ENCODE results near the gene OR10D3.
A peak's percentile ranks its signal among the peaks of the same experiment; 100 is the strongest.
"Not testable (repeated sequence)": the region's sequence is repeated elsewhere in the genome, so short reads cannot be mapped to it uniquely, and the experiment has no call there.

OR10D3 gene

GRCh38 chr11:124159481-124159880 lies 23.7 kb upstream of the OR10D3 start:
- no peaks in the 10 kb centered on the region for H3K79me2 ChIP-seq (ENCODE audit: control insufficient read depth, insufficient read depth, low read length)
- H3K36me3 ChIP-seq (ENCODE audit: control insufficient read depth, insufficient read depth, low read length) = no peaks in the 10 kb centered on the region
- H3K4me3 ChIP-seq (ENCODE audit: low read length) = no peak overlapping the region
- no peak overlapping the region for H2BK15ac ChIP-seq (replicated peaks; ENCODE audit: low read depth)
- no peak overlapping the region for H3K27ac ChIP-seq (ENCODE audit: low read depth, low read length)
- H3K18ac ChIP-seq (ENCODE audit: low read length) = no peak overlapping the region
- no peak overlapping the region for H2BK5ac ChIP-seq (ENCODE audit: low read length)
- no peak overlapping the region for H3K4me2 ChIP-seq (ENCODE audit: low read length)
- H3K56ac ChIP-seq (ENCODE audit: low read length) = no peak overlapping the region
- no peaks in the 10 kb centered on the region for H3K27me3 ChIP-seq (ENCODE audit: insufficient read depth, low read length, poor library complexity)
- H3K79me1 ChIP-seq (ENCODE audit: low read length) = no peaks in the 10 kb centered on the region
- H3K4me1 ChIP-seq (ENCODE audit: control insufficient read depth, low read depth, low read length) = no peaks in the 10 kb centered on the region
- H4K5ac ChIP-seq (ENCODE audit: low read length) = no peak overlapping the region
- no peak overlapping the region for H3K23ac ChIP-seq (ENCODE audit: low read length)
- H3K4ac ChIP-seq (ENCODE audit: low read depth, low read length) = no peak overlapping the region
- no peak for DNase-seq
- H2AK5ac ChIP-seq (ENCODE audit: low read length) = no peak overlapping the region
- no peak overlapping the region for H3K9ac ChIP-seq (ENCODE audit: low read length)
- no peak overlapping the region for H4K8ac ChIP-seq (ENCODE audit: low read depth, low read length)
- H2BK120ac ChIP-seq (ENCODE audit: low read depth, low read length) = no peak overlapping the region

GRCh38 chr11:124160986-124161385 lies 22.2 kb upstream of the OR10D3 start:
- Histone ChIP-seq H3K79me2 (ENCODE audit: control insufficient read depth, insufficient read depth, low read length) (no peaks in the 10 kb centered on the region), H2BK120ac (ENCODE audit: low read depth, low read length) (no peak overlapping the region), H3K18ac (ENCODE audit: low read length) (no peak overlapping the region), H3K23ac (ENCODE audit: low read length) (no peak overlapping the region), H3K56ac (ENCODE audit: low read length) (no peak overlapping the region), H3K4me2 (ENCODE audit: low read length) (no peak overlapping the region), H4K5ac (ENCODE audit: low read length) (no peak overlapping the region), H2AK5ac (ENCODE audit: low read length) (no peak overlapping the region), H2BK15ac (replicated peaks; ENCODE audit: low read depth) (no peak overlapping the region), H3K4me1 (ENCODE audit: control insufficient read depth, low read depth, low read length) (no peaks in the 10 kb centered on the region), H3K4me3 (ENCODE audit: low read length) (no peak overlapping the region), H3K36me3 (ENCODE audit: control insufficient read depth, insufficient read depth, low read length) (no peaks in the 10 kb centered on the region), H2BK5ac (ENCODE audit: low read length) (no peak overlapping the region), H3K79me1 (ENCODE audit: low read length) (no peaks in the 10 kb centered on the region), H3K9ac (ENCODE audit: low read length) (no peak overlapping the region), H4K8ac (ENCODE audit: low read depth, low read length) (no peak overlapping the region), H3K27me3 (ENCODE audit: insufficient read depth, low read length, poor library complexity) (no peaks in the 10 kb centered on the region), H3K4ac (ENCODE audit: low read depth, low read length) (no peak overlapping the region), H3K27ac (ENCODE audit: low read depth, low read length) (no peak overlapping the region)
- WGBS (ENCODE audit: extremely low coverage, insufficient coverage, low lambda C conversion rate) = no CpG with 5 or more reads among the region's 5 CpGs
- DNase-seq = no peak

DNA sequence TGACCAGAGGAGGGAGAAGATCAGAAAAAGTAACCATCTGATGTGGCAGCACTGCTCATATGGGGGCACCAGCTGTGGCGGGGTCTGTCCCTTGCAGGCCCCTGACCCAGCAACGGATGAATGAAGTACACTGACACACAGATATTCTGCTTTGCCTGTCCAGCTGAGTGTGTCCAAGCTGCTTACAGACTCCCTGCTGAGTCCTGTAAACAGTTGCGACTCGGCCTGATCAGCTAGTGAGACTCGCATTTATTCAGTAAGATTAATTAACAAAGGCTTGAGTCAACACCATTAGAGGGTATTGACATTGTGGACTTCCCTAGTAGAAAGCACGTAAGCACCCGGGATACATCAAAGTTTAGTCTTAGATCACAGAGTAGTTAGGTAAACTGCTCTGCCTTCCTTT lies 15.3 kb upstream of the OR10D3 start:
- Histone ChIP-seq H3K4me2 (ENCODE audit: low read length) (no peak overlapping the region), H3K27ac (ENCODE audit: low read depth, low read length) (no peak overlapping the region), H3K4me1 (ENCODE audit: control insufficient read depth, low read depth, low read length) (no peaks in the 10 kb centered on the region), H3K18ac (ENCODE audit: low read length) (no peak overlapping the region), H2AK5ac (ENCODE audit: low read length) (no peak overlapping the region), H3K23ac (ENCODE audit: low read length) (no peak overlapping the region), H3K9ac (ENCODE audit: low read length) (no peak overlapping the region), H2BK120ac (ENCODE audit: low read depth, low read length) (no peak overlapping the region), H3K27me3 (ENCODE audit: insufficient read depth, low read length, poor library complexity) (no peaks in the 10 kb centered on the region), H3K4ac (ENCODE audit: low read depth, low read length) (no peak overlapping the region), H2BK5ac (ENCODE audit: low read length) (no peak overlapping the region), H3K79me1 (ENCODE audit: low read length) (no peaks in the 10 kb centered on the region), H3K36me3 (ENCODE audit: control insufficient read depth, insufficient read depth, low read length) (no peaks in the 10 kb centered on the region), H2BK15ac (replicated peaks; ENCODE audit: low read depth) (no peak overlapping the region), H4K8ac (ENCODE audit: low read depth, low read length) (no peak overlapping the region), H3K56ac (ENCODE audit: low read length) (no peak overlapping the region), H4K5ac (ENCODE audit: low read length) (no peak overlapping the region), H3K79me2 (ENCODE audit: control insufficient read depth, insufficient read depth, low read length) (no peaks in the 10 kb centered on the region), H3K4me3 (ENCODE audit: low read length) (no peak overlapping the region)
- WGBS (ENCODE audit: extremely low coverage, insufficient coverage, low lambda C conversion rate) = no CpG with 5 or more reads among the region's 7 CpGs
- DNase-seq = no peak

GRCh38 chr11:124168796-124169195 lies 14.3 kb upstream of the OR10D3 start:
- Histone ChIP-seq H2BK15ac (replicated peaks; ENCODE audit: low read depth) (no peak overlapping the region), H3K18ac (ENCODE audit: low read length) (no peak overlapping the region), H3K4me3 (ENCODE audit: low read length) (no peak overlapping the region), H3K23ac (ENCODE audit: low read length) (no peak overlapping the region), H3K36me3 (ENCODE audit: control insufficient read depth, insufficient read depth, low read length) (no peaks in the 10 kb centered on the region), H3K9ac (ENCODE audit: low read length) (no peak overlapping the region), H3K4me2 (ENCODE audit: low read length) (no peak overlapping the region), H4K5ac (ENCODE audit: low read length) (no peak overlapping the region), H2BK120ac (ENCODE audit: low read depth, low read length) (peak overlapping the region; percentile 21), H4K8ac (ENCODE audit: low read depth, low read length) (peak overlapping the region; percentile 28), H2AK5ac (ENCODE audit: low read length) (no peak overlapping the region), H3K79me2 (ENCODE audit: control insufficient read depth, insufficient read depth, low read length) (no peaks in the 10 kb centered on the region), H2BK5ac (ENCODE audit: low read length) (no peak overlapping the region), H3K4me1 (ENCODE audit: control insufficient read depth, low read depth, low read length) (no peaks in the 10 kb centered on the region), H3K27ac (ENCODE audit: low read depth, low read length) (no peak overlapping the region), H3K79me1 (ENCODE audit: low read length) (no peaks in the 10 kb centered on the region), H3K4ac (ENCODE audit: low read depth, low read length) (no peak overlapping the region), H3K56ac (ENCODE audit: low read length) (no peak overlapping the region), H3K27me3 (ENCODE audit: insufficient read depth, low read length, poor library complexity) (no peaks in the 10 kb centered on the region)
- DNase-seq = no peak

- not testable (repeated sequence) for H2BK5ac ChIP-seq (ENCODE audit: low read length); H3K79me2 ChIP-seq (ENCODE audit: control insufficient read depth, insufficient read depth, low read length); H3K4me1 ChIP-seq (ENCODE audit: control insufficient read depth, low read depth, low read length); H3K79me1 ChIP-seq (ENCODE audit: low read length); H2BK15ac ChIP-seq (replicated peaks; ENCODE audit: low read depth); H3K4ac ChIP-seq (ENCODE audit: low read depth, low read length); DNase-seq; H4K8ac ChIP-seq (ENCODE audit: low read depth, low read length); H3K9ac ChIP-seq (ENCODE audit: low read length); H3K27me3 ChIP-seq (ENCODE audit: insufficient read depth, low read length, poor library complexity); H3K18ac ChIP-seq (ENCODE audit: low read length); H2AK5ac ChIP-seq (ENCODE audit: low read length); H3K4me3 ChIP-seq (ENCODE audit: low read length); H3K36me3 ChIP-seq (ENCODE audit: control insufficient read depth, insufficient read depth, low read length); H3K27ac ChIP-seq (ENCODE audit: low read depth, low read length); H2BK120ac ChIP-seq (ENCODE audit: low read depth, low read length); H3K23ac ChIP-seq (ENCODE audit: low read length); H3K56ac ChIP-seq (ENCODE audit: low read length); H3K4me2 ChIP-seq (ENCODE audit: low read length); H4K5ac ChIP-seq (ENCODE audit: low read length)
- WGBS (ENCODE audit: extremely low coverage, insufficient coverage, low lambda C conversion rate) = no CpG with 5 or more reads among the region's 12 CpGs
These were observed 12.8 kb upstream of the OR10D3 start for GRCh38 chr11:124170315-124170714.

DNA sequence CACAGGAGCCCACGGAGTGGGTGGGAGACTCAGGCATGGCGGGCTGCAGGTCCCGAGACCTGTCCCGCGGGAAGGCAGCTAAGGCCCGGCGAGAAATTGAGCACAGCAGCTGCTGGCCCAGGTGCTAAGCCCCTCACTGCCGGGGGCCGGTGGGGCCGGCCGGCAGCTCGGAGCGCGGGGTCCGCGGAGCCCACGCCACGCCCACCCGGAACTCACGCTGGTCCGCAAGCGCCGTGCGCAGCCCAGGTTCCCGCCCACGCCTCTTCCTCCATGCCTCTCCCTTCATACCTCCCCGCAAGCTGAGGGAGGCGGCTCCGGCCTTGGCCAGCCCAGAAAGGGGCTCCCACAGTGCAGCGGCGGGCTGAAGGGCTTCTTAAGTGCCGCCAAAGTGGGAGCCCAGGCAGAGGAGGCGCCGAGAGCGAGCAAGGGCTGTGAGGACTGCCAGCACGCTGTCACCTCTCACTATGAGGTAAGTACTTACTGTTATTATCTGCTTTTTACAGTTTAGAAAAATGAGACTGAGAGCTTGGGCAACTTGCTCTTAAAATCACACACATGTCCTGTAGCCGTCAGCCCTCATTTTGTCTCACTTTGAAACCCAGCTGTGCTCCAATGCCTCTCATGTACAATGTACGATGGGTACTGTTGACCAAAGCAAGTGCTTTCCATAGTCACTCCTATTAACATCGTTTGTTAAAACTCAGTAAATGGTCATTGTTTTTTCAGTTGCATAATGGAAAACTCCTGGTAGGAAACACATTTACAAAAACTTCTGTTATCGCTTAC lies 12.2 kb upstream of the OR10D3 start:
- Histone ChIP-seq H4K5ac (ENCODE audit: low read length) (no peak overlapping the region), H3K56ac (ENCODE audit: low read length) (peak overlapping the region; percentile 26), H4K8ac (ENCODE audit: low read depth, low read length) (no peak overlapping the region), H3K27ac (ENCODE audit: low read depth, low read length) (no peak overlapping the region), H3K23ac (ENCODE audit: low read length) (no peak overlapping the region), H3K9ac (ENCODE audit: low read length) (no peak overlapping the region), H2BK15ac (replicated peaks; ENCODE audit: low read depth) (no peak overlapping the region), H2AK5ac (ENCODE audit: low read length) (no peak overlapping the region), H3K27me3 (ENCODE audit: insufficient read depth, low read length, poor library complexity) (no peaks in the 10 kb centered on the region), H3K4ac (ENCODE audit: low read depth, low read length) (no peak overlapping the region), H3K79me2 (ENCODE audit: control insufficient read depth, insufficient read depth, low read length) (no peaks in the 10 kb centered on the region), H3K4me3 (ENCODE audit: low read length) (no peak overlapping the region), H3K4me1 (ENCODE audit: control insufficient read depth, low read depth, low read length) (no peaks in the 10 kb centered on the region), H3K79me1 (ENCODE audit: low read length) (no peaks in the 10 kb centered on the region), H2BK5ac (ENCODE audit: low read length) (no peak overlapping the region), H2BK120ac (ENCODE audit: low read depth, low read length) (no peak overlapping the region), H3K18ac (ENCODE audit: low read length) (no peak overlapping the region), H3K4me2 (ENCODE audit: low read length) (no peak overlapping the region), H3K36me3 (ENCODE audit: control insufficient read depth, insufficient read depth, low read length) (no peaks in the 10 kb centered on the region)
- no CpG with 5 or more reads among the region's 40 CpGs for WGBS (ENCODE audit: extremely low coverage, insufficient coverage, low lambda C conversion rate)
- no peak for DNase-seq

Data from mesendoderm (in vitro differentiated cells).